SK-N-SH (cell line): Measurements from ENCODE around the gene KCNK16. TPM values are rescaled to one million over a fixed set of nuclear protein-coding genes. Genes with fewer than 3 reads are reported as not detected.

ENCODE experiments used
- CTCF ChIA-PET: fragments of 300-600, 350-600 bp; formaldehyde crosslinking; extraction: SDS; loops from one replicate; lab custom pipeline; 2021; lab: Yijun Ruan, JAX
- POLR2A ChIA-PET: fragments of 350-600 bp; sonication (Branson Sonifier 250); formaldehyde crosslinking; extraction: SDS; loops from one replicate; lab custom pipeline; 2020; ENCODE audit warnings: antibody characterized with exemption, inconsistent platforms; lab: Yijun Ruan, JAX
- DNase-seq: peaks from one replicate; pipeline ENCODE4 v3.0.0; 2012
- H2AFZ ChIP-seq: fragments of 200-600 bp; sonication (generic); 2 replicates; pipeline ENCODE4 v1.8.1; 2016; ENCODE audit warnings: antibody characterized with exemption, mild to moderate bottlenecking, low read depth
- H3F3A ChIP-seq: fragments of 200-600 bp; sonication (generic); replicated peaks from 2 replicates; pipeline ENCODE3; 2016; ENCODE audit warnings: antibody characterized with exemption, mild to moderate bottlenecking; ENCODE audit not compliant: insufficient read depth
- H3K27ac ChIP-seq, 2 experiments: fragments of 200-500 bp in 1 of 2; fragments of 200-600 bp in 1 of 2; sonication (Bioruptor generic) in 1 of 2; sonication (generic), shearing (Covaris generic) in 1 of 2; 2 replicates each; pipeline versions ENCODE4 v1.5.1 to v1.6.1; 2014 to 2016; ENCODE audit warnings: low read depth in 2 of 2, inconsistent platforms in 1 of 2, low read length in 1 of 2, mild to moderate bottlenecking in 1 of 2, mixed read lengths in 1 of 2
- H3K27me3 ChIP-seq: fragments of 200-600 bp; sonication (generic), shearing (Covaris generic); 2 replicates; pipeline ENCODE4 v1.6.1; 2016; ENCODE audit warnings: mixed run types; ENCODE audit not compliant: insufficient read depth
- H3K36me3 ChIP-seq, 2 experiments: fragments of 200-500 bp in 1 of 2; fragments of 200-600 bp in 1 of 2; sonication (Bioruptor generic) in 1 of 2; sonication (generic) in 1 of 2; replicated peaks in 1 of 2; 2 replicates each; pipeline versions ENCODE3 to v1.5.1; 2014 to 2016; ENCODE audit warnings: low read length in 1 of 2, mild to moderate bottlenecking in 1 of 2; ENCODE audit not compliant: insufficient read depth in 2 of 2, control insufficient read depth in 1 of 2
- H3K4me1 ChIP-seq, 2 experiments: fragments of 200-500 bp in 1 of 2; fragments of 200-600 bp in 1 of 2; sonication (Bioruptor generic) in 1 of 2; sonication (generic), shearing (Covaris generic) in 1 of 2; 2 replicates each; pipeline versions ENCODE4 v1.5.1 to v1.6.1; 2014 to 2016; ENCODE audit warnings: low read depth in 1 of 2, low read length in 1 of 2, mixed run types in 1 of 2; ENCODE audit not compliant: insufficient read depth in 2 of 2, control insufficient read depth in 1 of 2
- H3K4me2 ChIP-seq: fragments of 200-600 bp; sonication (generic), shearing (Covaris generic); 2 replicates; pipeline ENCODE4 v1.6.1; 2017; ENCODE audit warnings: mixed run types
- H3K4me3 ChIP-seq, 2 experiments: fragments of 200-500 bp in 1 of 2; fragments of 200-600 bp in 1 of 2; sonication (Bioruptor generic) in 1 of 2; sonication (generic), shearing (Covaris generic) in 1 of 2; 2 replicates each; pipeline versions ENCODE4 v1.5.1 to v1.8.1; 2014 to 2016; ENCODE audit warnings: low read depth in 2 of 2, inconsistent platforms in 1 of 2, low read length in 1 of 2, mild to moderate bottlenecking in 1 of 2, mixed read lengths in 1 of 2, moderate library complexity in 1 of 2
- H3K79me2 ChIP-seq: fragments of 200-600 bp; sonication (generic); 2 replicates; pipeline ENCODE4 v1.8.1; 2017; ENCODE audit warnings: mild to moderate bottlenecking; ENCODE audit not compliant: insufficient read depth
- H3K9ac ChIP-seq: fragments of 200-600 bp; sonication (generic); 2 replicates; pipeline ENCODE4 v1.6.1; 2017; ENCODE audit warnings: mixed run types
- H3K9me2 ChIP-seq: fragments of 200-600 bp; sonication (generic); 2 replicates; pipeline ENCODE4 v1.6.1; 2017; ENCODE audit warnings: mixed run types
- H3K9me3 ChIP-seq: fragments of 200-600 bp; sonication (generic); 2 replicates; pipeline ENCODE4 v1.6.1; 2017; ENCODE audit warnings: mixed run types, mild to moderate bottlenecking, moderate library complexity
- H4K20me1 ChIP-seq: fragments of 200-600 bp; sonication (generic); 2 replicates; pipeline ENCODE4 v1.6.1; 2017; ENCODE audit warnings: mild to moderate bottlenecking, mixed run types; ENCODE audit not compliant: insufficient read depth
- CHD2 ChIP-seq: fragments of 150-350 bp; IDR thresholded peaks from 2 replicates; pipeline ENCODE4 v1.6.1; 2018; ENCODE audit warnings: low read length; ENCODE audit not compliant: partially characterized antibody
- EP300 ChIP-seq, 2 experiments: IDR thresholded peaks; 2 replicates each; pipeline versions ENCODE4 v1.4.0 to v1.6.1; 2012; ENCODE audit warnings: borderline replicate concordance in 1 of 2, low read depth in 1 of 2, low read length in 1 of 2
- FOXM1 ChIP-seq: IDR thresholded peaks from 2 replicates; pipeline ENCODE4 v1.4.0; 2012; ENCODE audit warnings: low read depth, mild to moderate bottlenecking
- MEF2A ChIP-seq: IDR thresholded peaks from 2 replicates; pipeline ENCODE4 v1.4.0; 2012; ENCODE audit warnings: low read depth, borderline replicate concordance
- RCOR1 ChIP-seq: fragments of 150-350 bp; IDR thresholded peaks from 2 replicates; pipeline ENCODE4 v1.6.1; 2017; ENCODE audit warnings: antibody characterized with exemption, low read length
- RXRA ChIP-seq: IDR thresholded peaks from 2 replicates; pipeline ENCODE4 v1.4.0; 2012; ENCODE audit warnings: low read depth, mild to moderate bottlenecking, borderline replicate concordance
- YY1 ChIP-seq: IDR thresholded peaks from 2 replicates; pipeline ENCODE4 v1.4.0; 2012; ENCODE audit warnings: low read depth, mild to moderate bottlenecking
- whole genome bisulfite sequencing: methylation state at CpG from one replicate; pipeline ENCODE4 v1.1.6; 2017; ENCODE audit warnings: low lambda C conversion rate; 5-methylcytosine and 5-hydroxymethylcytosine counted together
- polyA plus RNA-seq, 3 experiments: library from polyadenylated mRNA; depleted of rRNA; stranded (reverse); fragments of >200 nt; gene quantifications; 2 replicates each; pipeline ENCODE4 v1.2.3, GENCODE V29; 2012
- TF ChIP-seq, protein P1 (sequence below): IDR thresholded peaks from 2 replicates; pipeline ENCODE4 v1.6.1; 2012; ENCODE audit warnings: mild to moderate bottlenecking, low read depth, low read length, moderate library complexity
- TF ChIP-seq, protein P2 (sequence below): fragments of 200-600 bp; sonication (generic); IDR thresholded peaks from 2 replicates; pipeline ENCODE4 v1.6.1; 2017; ENCODE audit warnings: antibody characterized with exemption, mild to moderate bottlenecking, moderate library complexity
- TF ChIP-seq, protein P3 (sequence below): IDR thresholded peaks from 2 replicates; pipeline ENCODE4 v1.4.0; 2012; ENCODE audit warnings: low read depth, borderline replicate concordance
- TF ChIP-seq, protein P4 (sequence below): IDR thresholded peaks from 2 replicates; pipeline ENCODE4; 2012

Gene KCNK16
- polyA plus RNA-seq, 1 of the 3 experiments (the other 2 are of a cell fraction): not detected

DNA sequence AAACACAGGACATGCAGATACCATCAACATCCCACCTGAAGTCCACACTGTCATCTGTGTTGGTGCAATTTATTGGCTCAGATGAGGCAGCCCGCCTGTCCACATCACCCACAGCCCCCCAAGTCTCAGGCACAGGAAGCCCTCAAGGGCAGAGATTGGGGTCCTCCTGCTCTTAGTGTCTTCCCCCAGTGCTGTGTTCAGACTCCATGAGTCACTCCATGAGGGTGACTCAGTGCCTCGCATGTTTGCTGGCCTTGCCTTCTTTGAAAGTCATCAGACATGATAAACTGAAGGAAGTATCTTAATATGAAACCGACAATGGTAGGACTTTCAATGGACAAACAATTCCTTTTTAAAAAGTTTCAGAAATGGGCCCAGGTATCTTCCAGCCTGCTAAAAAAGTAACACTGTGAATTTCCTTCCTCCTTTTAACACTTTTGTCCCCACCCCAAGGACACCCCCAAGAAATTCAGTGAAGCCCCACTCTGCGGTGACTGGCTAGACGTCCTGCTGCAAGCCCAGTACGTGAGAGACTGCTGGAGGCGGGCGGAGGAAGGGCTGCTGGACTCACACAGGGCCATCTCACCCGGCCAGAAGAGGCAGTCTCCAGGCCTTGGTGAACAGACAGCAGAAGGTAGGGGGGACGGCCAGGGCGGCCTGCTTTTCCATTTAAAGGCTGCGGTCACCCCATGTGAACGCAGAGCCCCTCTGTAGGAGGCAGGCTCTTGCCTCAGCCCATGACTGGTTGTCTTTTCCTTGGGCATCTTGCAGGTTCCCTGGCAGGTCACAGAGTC, 43.0 kb upstream of the KCNK16 start:
- Histone ChIP-seq H3K4me2 (no peak overlapping the region), H3F3A (no peaks in the 10 kb centered on the region), H3K27ac (no peak overlapping the region), H3K9me2 (no peaks in the 10 kb centered on the region), H3K9me3 (no peaks in the 10 kb centered on the region), H3K27me3 (no peaks in the 10 kb centered on the region), H3K4me3 (no peak overlapping the region), H3K36me3 (no peaks in the 10 kb centered on the region), H3K9ac (no peak overlapping the region), H2AFZ (no peak overlapping the region), H3K4me1 (peaks cover 0 to 29% of the 10 kb centered on the region in 2 experiments; a peak in 1 of 4 replicates), H3K79me2 (no peaks in the 10 kb centered on the region), H4K20me1 (no peaks in the 10 kb centered on the region)
- ChIA-PET CTCF (interaction anchor here (0.9 to 1.7 kb wide), 3 partner anchors 11 to 528 kb away, joined by 3 to 4 read pairs (median 3); no protein-coding TSS in a partner anchor), POLR2A (no interaction called here)
- WGBS: 76% methylated on average over 13 of the region's 13 CpGs
- no peak for DNase-seq
- TF ChIP-seq FOXM1 (no peak), EP300 (IDR thresholded peaks at IDR 0.05; ENCODE audit: borderline replicate concordance in 1 of 2, low read depth in 1 of 2, low read length in 1 of 2) (no peak), CHD2 (no peak), RCOR1 (no peak), MEF2A (no peak), RXRA (no peak), YY1 (no peak)
- TF ChIP-seq, protein P1, sequence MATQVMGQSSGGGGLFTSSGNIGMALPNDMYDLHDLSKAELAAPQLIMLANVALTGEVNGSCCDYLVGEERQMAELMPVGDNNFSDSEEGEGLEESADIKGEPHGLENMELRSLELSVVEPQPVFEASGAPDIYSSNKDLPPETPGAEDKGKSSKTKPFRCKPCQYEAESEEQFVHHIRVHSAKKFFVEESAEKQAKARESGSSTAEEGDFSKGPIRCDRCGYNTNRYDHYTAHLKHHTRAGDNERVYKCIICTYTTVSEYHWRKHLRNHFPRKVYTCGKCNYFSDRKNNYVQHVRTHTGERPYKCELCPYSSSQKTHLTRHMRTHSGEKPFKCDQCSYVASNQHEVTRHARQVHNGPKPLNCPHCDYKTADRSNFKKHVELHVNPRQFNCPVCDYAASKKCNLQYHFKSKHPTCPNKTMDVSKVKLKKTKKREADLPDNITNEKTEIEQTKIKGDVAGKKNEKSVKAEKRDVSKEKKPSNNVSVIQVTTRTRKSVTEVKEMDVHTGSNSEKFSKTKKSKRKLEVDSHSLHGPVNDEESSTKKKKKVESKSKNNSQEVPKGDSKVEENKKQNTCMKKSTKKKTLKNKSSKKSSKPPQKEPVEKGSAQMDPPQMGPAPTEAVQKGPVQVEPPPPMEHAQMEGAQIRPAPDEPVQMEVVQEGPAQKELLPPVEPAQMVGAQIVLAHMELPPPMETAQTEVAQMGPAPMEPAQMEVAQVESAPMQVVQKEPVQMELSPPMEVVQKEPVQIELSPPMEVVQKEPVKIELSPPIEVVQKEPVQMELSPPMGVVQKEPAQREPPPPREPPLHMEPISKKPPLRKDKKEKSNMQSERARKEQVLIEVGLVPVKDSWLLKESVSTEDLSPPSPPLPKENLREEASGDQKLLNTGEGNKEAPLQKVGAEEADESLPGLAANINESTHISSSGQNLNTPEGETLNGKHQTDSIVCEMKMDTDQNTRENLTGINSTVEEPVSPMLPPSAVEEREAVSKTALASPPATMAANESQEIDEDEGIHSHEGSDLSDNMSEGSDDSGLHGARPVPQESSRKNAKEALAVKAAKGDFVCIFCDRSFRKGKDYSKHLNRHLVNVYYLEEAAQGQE: no peak
- TF ChIP-seq, protein P2, sequence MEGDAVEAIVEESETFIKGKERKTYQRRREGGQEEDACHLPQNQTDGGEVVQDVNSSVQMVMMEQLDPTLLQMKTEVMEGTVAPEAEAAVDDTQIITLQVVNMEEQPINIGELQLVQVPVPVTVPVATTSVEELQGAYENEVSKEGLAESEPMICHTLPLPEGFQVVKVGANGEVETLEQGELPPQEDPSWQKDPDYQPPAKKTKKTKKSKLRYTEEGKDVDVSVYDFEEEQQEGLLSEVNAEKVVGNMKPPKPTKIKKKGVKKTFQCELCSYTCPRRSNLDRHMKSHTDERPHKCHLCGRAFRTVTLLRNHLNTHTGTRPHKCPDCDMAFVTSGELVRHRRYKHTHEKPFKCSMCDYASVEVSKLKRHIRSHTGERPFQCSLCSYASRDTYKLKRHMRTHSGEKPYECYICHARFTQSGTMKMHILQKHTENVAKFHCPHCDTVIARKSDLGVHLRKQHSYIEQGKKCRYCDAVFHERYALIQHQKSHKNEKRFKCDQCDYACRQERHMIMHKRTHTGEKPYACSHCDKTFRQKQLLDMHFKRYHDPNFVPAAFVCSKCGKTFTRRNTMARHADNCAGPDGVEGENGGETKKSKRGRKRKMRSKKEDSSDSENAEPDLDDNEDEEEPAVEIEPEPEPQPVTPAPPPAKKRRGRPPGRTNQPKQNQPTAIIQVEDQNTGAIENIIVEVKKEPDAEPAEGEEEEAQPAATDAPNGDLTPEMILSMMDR: no peak
- TF ChIP-seq, protein P3, sequence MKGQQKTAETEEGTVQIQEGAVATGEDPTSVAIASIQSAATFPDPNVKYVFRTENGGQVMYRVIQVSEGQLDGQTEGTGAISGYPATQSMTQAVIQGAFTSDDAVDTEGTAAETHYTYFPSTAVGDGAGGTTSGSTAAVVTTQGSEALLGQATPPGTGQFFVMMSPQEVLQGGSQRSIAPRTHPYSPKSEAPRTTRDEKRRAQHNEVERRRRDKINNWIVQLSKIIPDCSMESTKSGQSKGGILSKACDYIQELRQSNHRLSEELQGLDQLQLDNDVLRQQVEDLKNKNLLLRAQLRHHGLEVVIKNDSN: no peak
- TF ChIP-seq, protein P4, sequence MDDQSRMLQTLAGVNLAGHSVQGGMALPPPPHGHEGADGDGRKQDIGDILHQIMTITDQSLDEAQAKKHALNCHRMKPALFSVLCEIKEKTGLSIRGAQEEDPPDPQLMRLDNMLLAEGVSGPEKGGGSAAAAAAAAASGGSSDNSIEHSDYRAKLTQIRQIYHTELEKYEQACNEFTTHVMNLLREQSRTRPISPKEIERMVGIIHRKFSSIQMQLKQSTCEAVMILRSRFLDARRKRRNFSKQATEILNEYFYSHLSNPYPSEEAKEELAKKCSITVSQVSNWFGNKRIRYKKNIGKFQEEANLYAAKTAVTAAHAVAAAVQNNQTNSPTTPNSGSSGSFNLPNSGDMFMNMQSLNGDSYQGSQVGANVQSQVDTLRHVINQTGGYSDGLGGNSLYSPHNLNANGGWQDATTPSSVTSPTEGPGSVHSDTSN: no peak
